WI38 (cell line): ENCODE results near the gene KIF12.

ENCODE experiments used
- H3K4me3 ChIP-seq: 2 replicates; pipeline ENCODE4 v1.5.1; 2011; ENCODE audit warnings: low read depth, mild to moderate bottlenecking, control low read depth, low read length
- CTCF ChIP-seq: IDR thresholded peaks from 2 replicates; pipeline ENCODE4 v1.5.1; 2012; ENCODE audit warnings: low read depth, mild to moderate bottlenecking, control low read depth, low read length

KIF12 gene

GRCh38 chr9:114055894-114056293, 43.2 kb downstream of the KIF12 start:
- no peak overlapping the region for H3K4me3 ChIP-seq
- no peak for TF ChIP-seq CTCF

GRCh38 chr9:114055061-114055460, 44.0 kb downstream of the KIF12 start:
- no peak for TF ChIP-seq CTCF
- no peak overlapping the region for H3K4me3 ChIP-seq

- no peak for TF ChIP-seq CTCF
- no peak overlapping the region for H3K4me3 ChIP-seq
These were observed 44.9 kb downstream of the KIF12 start for GRCh38 chr9:114054191-114054690.

- no peak overlapping the region for H3K4me3 ChIP-seq
- TF ChIP-seq CTCF, result no peak
These were observed 45.7 kb downstream of the KIF12 start for GRCh38 chr9:114053246-114054005.

GRCh38 chr9:114051706-114052105, 47.4 kb downstream of the KIF12 start:
- TF ChIP-seq CTCF, result no peak
- no peak overlapping the region for H3K4me3 ChIP-seq

GRCh38 chr9:114051281-114051680, 47.8 kb downstream of the KIF12 start:
- no peak for TF ChIP-seq CTCF
- no peak overlapping the region for H3K4me3 ChIP-seq

GRCh38 chr9:114050646-114051045, 48.4 kb downstream of the KIF12 start:
- no peak for TF ChIP-seq CTCF
- H3K4me3 ChIP-seq, result no peak overlapping the region
